Tongue (tissue), 2 donors: ENCODE data around the gene HECTD4. TPM values are rescaled to one million over a fixed set of nuclear protein-coding genes. Genes with fewer than 3 reads are reported as not detected.
"Not testable (repeated sequence)": the region's sequence is repeated elsewhere in the genome, so short reads cannot be mapped to it uniquely, and the experiment has no call there.

ENCODE experiments used
- DNase-seq: peaks from one replicate; pipeline ENCODE4 v3.0.0-alpha.2; 2015
- total RNA-seq: library from RNA; depleted of rRNA; stranded (reverse); fragments of >200 nt; gene quantifications from one replicate; pipeline ENCODE4 v1.2.3, GENCODE V29; 2014

HECTD4 gene
- 63.0 TPM for total RNA-seq

- peak; percentile 96 for DNase-seq
These were observed at the start of gene HECTD4 for GRCh38 chr12:112381883-112382796. Gene HECTD4 (minus strand): TSS chr12:112382431. CDS start chr12:112382128, 303 bp downstream.

- DNase-seq = no peak
These were observed 49.7 kb upstream of the HECTD4 start for GRCh38 chr12:112431965-112432364.

GRCh38 chr12:112430929-112431328 is 48.7 kb upstream of the HECTD4 start:
- DNase-seq = no peak

- no peak for DNase-seq
These were observed 45.5 kb upstream of the HECTD4 start for GRCh38 chr12:112427760-112428159.

- no peak for DNase-seq
These were observed 43.6 kb upstream of the HECTD4 start for GRCh38 chr12:112425582-112426382.

GRCh38 chr12:112424126-112424525 is 41.9 kb upstream of the HECTD4 start:
- no peak for DNase-seq

- no peak for DNase-seq
These were observed 40.3 kb upstream of the HECTD4 start for GRCh38 chr12:112422531-112422930.

- DNase-seq = no peak
These were observed 39.1 kb upstream of the HECTD4 start for GRCh38 chr12:112421363-112421762.

GRCh38 chr12:112420740-112421139 is 38.5 kb upstream of the HECTD4 start:
- peak; percentile 4 for DNase-seq

GRCh38 chr12:112419297-112420133 is 37.3 kb upstream of the HECTD4 start:
- peak; percentile 70 for DNase-seq

GRCh38 chr12:112418608-112419296 is 36.5 kb upstream of the HECTD4 start, which contains the start of gene PTPN11:
Gene PTPN11 (plus strand): TSS chr12:112418947. CDS start chr12:112419112, 165 bp downstream.
- DNase-seq = peak; percentile 93

- DNase-seq = no peak
These were observed 36.0 kb upstream of the HECTD4 start for GRCh38 chr12:112418273-112418607.

GRCh38 chr12:112415457-112415856 is 33.2 kb upstream of the HECTD4 start:
- DNase-seq = not testable (repeated sequence)

- no peak for DNase-seq
These were observed 31.8 kb upstream of the HECTD4 start for GRCh38 chr12:112413855-112414625.

GRCh38 chr12:112409906-112410244 is 27.6 kb upstream of the HECTD4 start:
- no peak for DNase-seq

- DNase-seq = peak; percentile 96
These were observed 27.1 kb upstream of the HECTD4 start, which contains the start of gene RPL6 for GRCh38 chr12:112409064-112409905. Gene RPL6 (minus strand): TSS chr12:112409605. CDS start chr12:112408656, 949 bp downstream.

GRCh38 chr12:112408621-112409020 is 26.4 kb upstream of the HECTD4 start:
- DNase-seq = no peak

GRCh38 chr12:112407683-112408082 is 25.5 kb upstream of the HECTD4 start:
- not testable (repeated sequence) for DNase-seq
